Hematopoietic multipotent progenitor cell treated with erythropoietin and hydrocortisone succinate and interleukin-3 and kit ligand, for 15 days (in vitro differentiated cells): Measurements from ENCODE around the gene LPXN.
"Not testable (repeated sequence)": the region's sequence is repeated elsewhere in the genome, so short reads cannot be mapped to it uniquely, and the experiment has no call there.

Source experiments
- DNase-seq: peaks from one replicate; pipeline ENCODE4 v3.0.0-alpha.2; 2015; ENCODE audit warnings: low spot score

Gene LPXN

DNA sequence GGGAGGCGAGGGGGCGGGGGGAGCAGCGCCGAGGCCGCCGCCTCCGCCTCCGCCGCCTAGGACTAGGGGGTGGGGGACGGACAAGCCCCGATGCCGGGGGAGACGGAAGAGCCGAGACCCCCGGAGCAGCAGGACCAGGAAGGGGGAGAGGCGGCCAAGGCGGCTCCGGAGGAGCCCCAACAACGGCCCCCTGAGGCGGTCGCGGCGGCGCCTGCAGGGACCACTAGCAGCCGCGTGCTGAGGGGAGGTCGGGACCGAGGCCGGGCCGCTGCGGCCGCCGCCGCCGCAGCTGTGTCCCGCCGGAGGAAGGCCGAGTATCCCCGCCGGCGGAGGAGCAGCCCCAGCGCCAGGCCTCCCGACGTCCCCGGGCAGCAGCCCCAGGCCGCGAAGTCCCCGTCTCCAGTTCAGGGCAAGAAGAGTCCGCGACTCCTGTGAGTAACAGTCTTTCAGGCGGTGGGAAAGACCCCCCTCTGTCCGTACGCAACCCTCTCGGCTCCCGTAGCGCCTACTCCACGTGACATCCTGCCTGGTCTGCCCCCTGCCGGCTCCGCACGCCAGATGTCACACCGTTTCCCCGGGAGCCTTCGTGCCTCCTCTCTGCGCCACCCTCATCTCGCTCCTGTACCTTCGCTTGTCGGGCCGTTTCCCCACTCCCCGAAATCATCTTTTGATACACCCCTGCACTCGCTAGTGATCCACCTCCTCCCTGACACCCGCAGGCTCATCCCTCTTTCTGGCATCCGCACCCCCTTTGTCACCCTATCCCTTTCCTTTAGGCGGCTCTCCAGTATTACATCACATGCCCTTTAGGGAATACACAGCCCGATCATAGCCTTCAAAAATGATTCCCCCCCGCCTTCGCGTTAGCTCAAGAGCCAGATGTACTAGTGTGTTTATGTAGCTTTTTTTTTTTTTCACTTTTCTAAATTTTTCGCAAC lies 3.8 kb upstream of the LPXN start:
- peak; percentile 89 for DNase-seq

DNA sequence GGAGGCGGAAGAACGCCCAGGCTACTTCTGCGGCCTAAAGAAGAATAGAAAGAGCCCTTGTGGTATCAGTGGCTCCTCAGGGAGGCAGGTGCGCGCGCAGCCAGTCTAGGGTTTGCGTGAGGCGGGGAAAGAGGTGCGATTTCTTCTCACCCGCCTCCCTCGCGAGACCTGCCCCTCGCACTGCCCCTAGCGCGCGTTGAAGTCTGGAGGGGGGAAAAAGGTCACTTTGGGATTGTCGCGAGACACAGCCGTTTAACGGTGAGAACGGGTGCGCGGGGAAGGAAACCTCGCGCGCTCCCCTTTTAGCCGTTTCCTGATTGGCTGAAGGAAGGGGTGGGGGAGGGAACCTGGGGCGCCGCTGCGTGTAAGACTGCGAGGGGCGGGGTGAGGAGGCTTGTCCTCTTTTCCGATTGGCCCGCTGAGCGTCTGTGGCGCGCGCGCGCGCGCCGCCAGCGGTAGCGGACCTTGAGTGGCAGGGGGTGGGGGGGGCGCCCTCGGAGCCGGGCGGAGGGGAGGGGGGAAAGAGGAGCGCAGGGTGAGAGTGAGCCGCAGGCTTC lies 3.1 kb upstream of the LPXN start, which contains the start of gene ZFP91:
Gene ZFP91, plus strand, starts transcription at position 429 of the 557 bp plus-strand sequence. CDS start 219 bp downstream, outside the sequence.
- peak; percentile 97 for DNase-seq

GRCh38 chr11:58578136-58578634 lies 2.5 kb upstream of the LPXN start:
- DNase-seq: peak; percentile 98

DNA sequence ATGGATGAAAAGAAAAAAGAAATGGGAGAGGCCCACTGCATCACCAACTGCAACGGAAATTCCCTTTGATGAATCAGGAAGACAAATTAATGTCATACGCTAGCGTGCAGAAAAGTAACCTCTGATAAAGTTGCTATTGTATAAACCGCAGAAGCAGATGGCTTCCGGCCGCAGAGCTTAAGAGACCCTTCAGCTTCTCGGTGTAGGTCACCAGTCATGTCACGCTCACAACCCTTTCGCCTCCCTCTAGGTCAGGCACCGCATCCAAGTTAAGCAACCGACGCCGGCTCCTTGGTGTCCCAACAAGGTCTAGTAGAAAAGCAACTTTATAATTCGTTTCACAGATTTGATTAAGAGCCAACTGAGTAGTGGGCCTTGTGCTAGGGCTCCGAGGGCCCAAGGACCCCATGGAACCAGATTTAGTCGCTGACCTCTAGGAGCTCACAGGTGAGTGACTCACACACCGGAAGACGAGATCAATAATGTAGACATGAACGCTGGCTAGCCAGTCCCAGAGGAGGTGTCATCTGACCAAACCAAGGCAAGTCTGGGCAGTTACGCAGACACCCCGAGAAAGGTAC lies 2.0 kb upstream of the LPXN start:
- DNase-seq: no peak

GRCh38 chr11:58576887-58577471 lies 1.3 kb upstream of the LPXN start:
- peak; percentile 54 for DNase-seq

- DNase-seq: no peak
These were observed 775 bp downstream of the LPXN start for GRCh38 chr11:58574881-58575280.

GRCh38 chr11:58573451-58574104 lies 2.1 kb downstream of the LPXN start:
- peak; percentile 29 for DNase-seq

- DNase-seq: not testable (repeated sequence)
These were observed 2.8 kb downstream of the LPXN start for GRCh38 chr11:58572906-58573305.

DNA sequence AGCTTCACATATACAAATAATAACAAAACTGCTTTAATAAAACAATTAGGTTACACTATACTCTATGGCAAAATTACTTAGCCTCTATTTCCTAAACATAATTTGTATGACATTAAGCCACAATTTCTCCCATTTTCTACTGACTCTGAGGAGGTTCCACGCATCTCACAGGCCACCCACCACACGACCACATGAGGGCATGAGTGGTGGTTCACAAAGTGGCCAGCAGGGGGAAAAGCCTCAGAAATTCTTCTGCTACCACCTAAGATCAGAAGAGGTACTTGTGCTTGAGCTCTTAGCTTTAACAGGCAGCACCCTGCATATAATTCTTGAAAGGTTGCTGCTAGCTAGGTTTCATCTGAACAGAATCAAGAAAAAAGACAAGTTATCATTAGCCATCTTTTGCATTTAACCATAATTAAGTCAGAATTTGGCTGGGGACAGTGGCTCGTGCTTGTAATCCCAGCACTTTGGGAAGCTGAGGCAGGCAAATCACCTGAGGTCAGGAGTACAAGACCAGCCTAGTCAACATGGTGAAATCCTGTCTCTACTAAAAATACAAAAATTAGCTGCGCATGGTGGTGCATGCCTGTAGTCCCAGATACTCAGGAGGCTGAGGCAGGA lies 7.7 kb downstream of the LPXN start:
- peak; percentile 71 for DNase-seq

DNA sequence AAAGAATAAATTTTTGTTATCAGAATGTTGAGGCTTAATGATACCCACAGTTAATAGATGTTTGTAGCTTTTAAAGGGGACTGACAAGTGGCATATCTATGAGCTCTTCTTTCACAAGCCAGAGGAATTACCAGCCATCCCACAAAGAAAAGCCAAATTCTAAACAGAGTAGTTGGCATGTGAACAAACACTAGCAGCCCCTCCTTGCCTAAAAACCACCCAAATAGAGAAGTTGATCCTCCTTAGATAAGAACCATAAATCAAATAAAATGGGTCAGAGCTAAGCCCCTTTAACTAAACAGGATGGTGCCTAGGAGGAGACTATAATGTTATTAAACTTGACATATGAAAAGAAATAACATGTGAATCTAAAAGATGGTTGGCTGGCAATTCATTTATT lies 11.4 kb downstream of the LPXN start:
- DNase-seq: no peak

DNA sequence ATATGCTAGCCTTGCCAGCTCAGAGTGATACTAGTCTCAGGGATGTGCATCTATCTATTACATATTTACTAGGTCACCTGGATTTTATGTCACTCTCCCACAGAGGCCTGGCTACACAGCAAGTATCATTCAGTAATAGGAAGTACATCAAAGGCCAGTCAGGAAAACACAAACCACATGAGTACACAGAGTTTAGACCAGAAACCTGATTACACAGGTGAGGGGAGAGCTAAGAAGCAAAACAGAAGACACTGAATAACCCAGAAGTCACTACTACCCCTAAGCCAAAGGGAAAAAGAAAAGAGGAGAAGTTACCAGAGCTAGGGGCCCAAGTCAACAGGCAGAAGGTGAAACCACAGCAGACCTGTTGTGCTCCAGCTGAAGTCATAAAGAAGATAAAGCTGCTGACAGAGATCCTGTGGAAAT lies 13.3 kb downstream of the LPXN start:
- DNase-seq: no peak

- DNase-seq: no peak
These were observed 14.1 kb downstream of the LPXN start for GRCh38 chr11:58561394-58562098.

DNA sequence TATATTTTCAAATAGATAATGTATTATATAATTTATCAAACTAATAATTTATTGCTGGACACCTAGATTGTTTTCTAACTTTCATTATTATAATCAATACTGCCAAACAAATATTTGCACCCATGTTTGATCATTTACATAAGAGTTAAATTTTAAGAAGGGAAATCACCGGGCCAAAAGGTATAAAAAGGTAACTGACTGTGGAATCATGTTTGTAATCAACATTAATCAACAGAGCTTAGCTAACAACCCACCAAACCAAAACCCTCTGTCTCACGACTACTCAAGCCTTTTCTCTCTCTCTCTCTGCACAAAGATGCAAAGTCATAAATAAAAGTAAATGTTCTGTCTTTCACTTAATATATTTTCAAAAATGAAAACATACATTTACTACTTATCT lies 14.8 kb downstream of the LPXN start:
- DNase-seq: no peak

DNA sequence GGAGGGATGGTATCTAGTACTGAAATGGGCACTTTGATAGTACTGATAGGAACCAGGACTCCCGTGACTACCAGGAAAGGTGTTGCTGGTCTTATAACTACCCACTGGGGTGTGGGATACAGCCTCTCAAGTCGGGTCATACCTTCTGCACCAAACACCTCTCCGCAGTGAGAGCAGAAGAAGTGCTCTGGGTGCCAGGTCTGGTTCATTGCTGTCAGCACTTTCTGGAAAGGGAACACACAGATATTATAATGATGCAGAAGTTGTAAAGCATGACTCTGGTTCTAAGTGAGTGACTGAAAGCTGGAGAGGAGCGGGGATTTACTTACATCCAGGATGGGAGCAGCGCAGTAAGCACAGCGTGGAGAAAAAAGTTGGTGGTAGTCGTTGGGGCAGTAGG lies 26.0 kb downstream of the LPXN start:
- DNase-seq: no peak

DNA sequence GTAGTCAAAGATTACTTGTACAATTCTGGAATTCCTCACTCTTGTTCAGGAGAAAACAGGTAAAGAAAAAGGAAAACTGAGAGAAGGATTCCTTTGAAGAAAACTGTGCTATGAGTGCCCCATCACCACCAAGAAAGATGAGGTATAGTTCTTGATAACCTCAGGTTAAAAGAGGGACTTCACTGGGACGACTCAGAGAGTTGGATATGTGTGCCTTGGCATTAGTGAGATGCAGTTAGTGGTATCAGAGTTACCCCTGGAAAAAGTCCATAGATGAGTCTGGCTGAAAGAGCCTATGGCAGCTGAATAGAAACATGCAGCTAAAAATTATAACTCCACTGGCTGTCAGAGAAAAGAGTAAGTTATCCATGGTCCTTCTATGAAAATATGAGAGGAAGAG lies 28.8 kb downstream of the LPXN start:
- DNase-seq: no peak

- no peak for DNase-seq
These were observed 43.8 kb downstream of the LPXN start for GRCh38 chr11:58531865-58532341.

GRCh38 chr11:58530236-58530635 lies 45.4 kb downstream of the LPXN start:
- DNase-seq: no peak

DNA sequence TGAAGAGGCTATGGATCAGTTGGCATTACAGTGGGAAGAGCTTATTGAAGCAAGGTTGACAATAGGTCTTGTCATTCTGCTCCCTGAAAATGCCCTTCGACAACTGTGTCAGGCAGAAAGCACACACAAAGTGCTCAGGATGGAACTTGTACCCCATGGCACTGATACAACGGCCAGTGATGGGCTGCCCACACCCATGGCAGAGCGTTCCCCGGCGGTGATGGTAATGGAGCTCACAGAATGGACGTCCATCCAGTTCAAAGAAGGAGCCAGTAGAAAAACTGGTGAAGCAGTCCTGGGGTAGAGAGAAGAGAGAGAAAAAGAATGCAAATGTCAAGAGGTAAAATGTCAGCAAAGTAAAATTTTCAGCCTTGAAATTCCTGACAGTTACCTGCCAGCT lies 48.2 kb downstream of the LPXN start:
- DNase-seq: no peak

DNA sequence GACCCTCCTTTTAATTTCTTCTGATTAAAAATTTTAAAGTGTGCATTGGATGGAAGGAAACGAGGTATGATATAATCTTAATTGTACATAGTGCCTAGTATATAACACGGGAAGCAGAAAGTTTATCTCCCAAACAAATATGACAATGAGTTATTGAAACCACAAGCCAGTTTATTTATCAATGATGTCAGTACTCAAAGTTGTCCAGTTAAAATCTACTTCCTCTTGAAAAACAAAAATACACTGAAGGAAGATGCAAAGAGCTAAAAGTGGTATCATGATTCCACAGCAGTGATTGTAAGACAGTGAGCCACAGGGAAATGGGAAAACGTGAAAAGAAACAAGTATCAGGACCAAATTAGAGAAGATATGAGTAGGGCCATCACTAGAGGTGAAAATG lies 48.9 kb downstream of the LPXN start:
- no peak for DNase-seq

DNA sequence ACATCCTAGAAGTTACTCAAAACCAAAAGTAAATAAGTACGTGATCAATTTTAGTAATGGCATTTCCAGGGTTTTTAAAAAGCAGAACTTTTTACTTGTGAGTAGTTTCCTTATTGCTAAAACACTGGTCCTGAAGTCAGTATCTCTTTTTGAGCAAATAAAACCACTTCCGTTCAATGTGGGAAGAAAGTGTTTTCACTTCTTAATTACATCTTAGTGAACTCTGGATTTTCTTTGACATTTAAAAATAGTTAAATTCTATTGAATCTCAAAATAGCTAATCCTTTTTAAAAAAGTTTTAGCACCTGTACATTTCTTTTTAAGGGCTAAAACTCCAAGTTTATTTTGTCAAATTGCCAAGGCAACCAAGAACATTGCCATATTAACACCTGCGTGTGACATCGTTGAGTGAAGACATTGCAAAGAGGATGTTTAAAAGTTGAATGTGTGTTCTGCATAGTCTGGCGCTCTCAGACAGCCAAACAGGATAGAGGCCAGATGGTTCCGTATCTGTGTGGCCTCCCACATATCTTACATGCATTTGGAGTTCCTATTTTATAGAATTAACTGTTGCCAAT lies 50.5 kb downstream of the LPXN start:
- no peak for DNase-seq
